Activated naive CD4-positive, alpha-beta T cell treated with anti-CD3 and anti-CD28 coated beads, Interleukin-2, amount 50 U/mL, for 72 hours (primary cell): Measurements from ENCODE around the gene KCTD12. TPM values are rescaled to one million over a fixed set of nuclear protein-coding genes. Genes with fewer than 3 reads are reported as not detected.
A peak's percentile ranks its signal among the peaks of the same experiment; 100 is the strongest.

Source experiments
- ATAC-seq, 2 donors: fragments of 150-1000 bp; cut with Tn5 transposase; 2 replicates each; pipeline ENCODE4 v1.10.0; 2021; ENCODE audit warnings: mild to moderate bottlenecking in 2 of 2, moderate library complexity in 2 of 2
- DNase-seq, 2 donors: peaks; one replicate each; pipeline ENCODE4 v3.0.0; 2021 to 2022; ENCODE audit warnings: low spot score in 2 of 2
- H3K27ac Mint-ChIP-seq, 2 donors: one replicate each; pipeline ENCODE4 v1.8.0; 2022; ENCODE audit warnings: mild to moderate bottlenecking in 2 of 2, mixed read lengths in 2 of 2
- H3K36me3 Mint-ChIP-seq, 2 donors: one replicate each; pipeline ENCODE4 v1.8.0; 2022; ENCODE audit warnings: mixed read lengths in 2 of 2
- H3K9me3 Mint-ChIP-seq, 2 donors: one replicate each; pipeline ENCODE4 v1.8.0; 2022; ENCODE audit warnings: mixed read lengths in 2 of 2
- total RNA-seq, 2 donors: library from RNA; stranded (reverse); gene quantifications; one replicate each; pipeline ENCODE4 v1.2.3, GENCODE V29; 2022

The KCTD12 gene
- total RNA-seq, 2 donors from 2014 or later = 5.2 to 12.2 TPM

- peaks cover 0 to 7% of the 10 kb centered on the region in 2 donors for H3K9me3 Mint-ChIP-seq
- no peak overlapping the region for H3K27ac Mint-ChIP-seq
- no peaks in the 10 kb centered on the region for H3K36me3 Mint-ChIP-seq
- ATAC-seq = no peak
- DNase-seq = no peak
Measured at GRCh38 chr13:76874479-76874878, 11.7 kb downstream of the KCTD12 start.

GRCh38 chr13:76873445-76873844, 12.8 kb downstream of the KCTD12 start:
- H3K9me3 Mint-ChIP-seq = peaks cover 0 to 7% of the 10 kb centered on the region in 2 donors
- no peaks in the 10 kb centered on the region for H3K36me3 Mint-ChIP-seq
- DNase-seq (no peak), ATAC-seq (no peak)
- no peak overlapping the region for H3K27ac Mint-ChIP-seq

- no peaks in the 10 kb centered on the region for H3K36me3 Mint-ChIP-seq
- H3K9me3 Mint-ChIP-seq = no peaks in the 10 kb centered on the region
- no peak for DNase-seq
- no peak for ATAC-seq
- H3K27ac Mint-ChIP-seq = no peak overlapping the region
Measured at GRCh38 chr13:76872675-76873074, 13.5 kb downstream of the KCTD12 start.

GRCh38 chr13:76871432-76871831, 14.8 kb downstream of the KCTD12 start:
- Mint-ChIP-seq H3K27ac (no peak overlapping the region), H3K36me3 (no peaks in the 10 kb centered on the region), H3K9me3 (no peaks in the 10 kb centered on the region)
- ATAC-seq = no peak
- no peak for DNase-seq

GRCh38 chr13:76868371-76868770, 17.8 kb downstream of the KCTD12 start:
- Mint-ChIP-seq H3K9me3 (no peaks in the 10 kb centered on the region), H3K36me3 (no peaks in the 10 kb centered on the region), H3K27ac (no peak overlapping the region)
- ATAC-seq (no peak), DNase-seq (no peak)

GRCh38 chr13:76865996-76866503, 20.2 kb downstream of the KCTD12 start:
- no peak for DNase-seq
- no peaks in the 10 kb centered on the region for H3K36me3 Mint-ChIP-seq
- no peak for ATAC-seq
- no peak overlapping the region for H3K27ac Mint-ChIP-seq
- H3K9me3 Mint-ChIP-seq = no peaks in the 10 kb centered on the region

- H3K36me3 Mint-ChIP-seq = peaks cover 0 to 3% of the 10 kb centered on the region in 2 donors
- no peak for ATAC-seq
- no peak for DNase-seq
- H3K27ac Mint-ChIP-seq = no peak overlapping the region
- no peaks in the 10 kb centered on the region for H3K9me3 Mint-ChIP-seq
Measured at GRCh38 chr13:76865109-76865508, 21.1 kb downstream of the KCTD12 start.

GRCh38 chr13:76864259-76864658, 21.9 kb downstream of the KCTD12 start:
- H3K9me3 Mint-ChIP-seq = no peaks in the 10 kb centered on the region
- peaks cover 0 to 4% of the 10 kb centered on the region in 2 donors for H3K36me3 Mint-ChIP-seq
- H3K27ac Mint-ChIP-seq = no peak overlapping the region
- ATAC-seq = peak; percentile 30 to 50
- DNase-seq = no peak

- H3K27ac Mint-ChIP-seq = no peak overlapping the region
Measured at GRCh38 chr13:76863022-76863421, 23.2 kb downstream of the KCTD12 start.

GRCh38 chr13:76861859-76862258, 24.3 kb downstream of the KCTD12 start:
- H3K9me3 Mint-ChIP-seq = peaks cover 0 to 5% of the 10 kb centered on the region in 2 donors
- no peak for ATAC-seq
- peak overlapping the region in 1 of 2 donors; percentile 10 for H3K27ac Mint-ChIP-seq
- peaks cover 0 to 4% of the 10 kb centered on the region in 2 donors for H3K36me3 Mint-ChIP-seq
- DNase-seq = no peak

More at GRCh38 chr13:76863022-76863421, 23.2 kb downstream of the KCTD12 start:
- Mint-ChIP-seq H3K9me3 (peaks cover 0 to under 1% of the 10 kb centered on the region in 2 donors), H3K36me3 (peaks cover 0 to 4% of the 10 kb centered on the region in 2 donors)
- no peak for ATAC-seq
- no peak for DNase-seq

GRCh38 chr13:76860706-76861105, 25.5 kb downstream of the KCTD12 start:
- DNase-seq = no peak
- peaks cover 0 to 5% of the 10 kb centered on the region in 2 donors for H3K9me3 Mint-ChIP-seq
- H3K36me3 Mint-ChIP-seq = peaks cover 0 to 4% of the 10 kb centered on the region in 2 donors
- no peak for ATAC-seq
- no peak overlapping the region for H3K27ac Mint-ChIP-seq

- Mint-ChIP-seq H3K36me3 (no peaks in the 10 kb centered on the region), H3K27ac (no peak overlapping the region), H3K9me3 (peaks cover 0 to 5% of the 10 kb centered on the region in 2 donors)
- no peak for ATAC-seq
- DNase-seq = no peak
Measured at GRCh38 chr13:76854894-76855293, 31.3 kb downstream of the KCTD12 start.

GRCh38 chr13:76853921-76854608, 32.1 kb downstream of the KCTD12 start:
- ATAC-seq (no peak), DNase-seq (no peak)
- Mint-ChIP-seq H3K27ac (no peak overlapping the region), H3K36me3 (no peaks in the 10 kb centered on the region), H3K9me3 (peaks cover 0 to 5% of the 10 kb centered on the region in 2 donors)

- Mint-ChIP-seq H3K9me3 (peaks cover 0 to 5% of the 10 kb centered on the region in 2 donors), H3K27ac (no peak overlapping the region), H3K36me3 (no peaks in the 10 kb centered on the region)
- ATAC-seq = no peak
- no peak for DNase-seq
Measured at GRCh38 chr13:76853481-76853880, 32.7 kb downstream of the KCTD12 start.

GRCh38 chr13:76852986-76853385, 33.2 kb downstream of the KCTD12 start:
- Mint-ChIP-seq H3K27ac (no peak overlapping the region), H3K9me3 (peaks cover 0 to 4% of the 10 kb centered on the region in 2 donors), H3K36me3 (no peaks in the 10 kb centered on the region)
- DNase-seq = no peak
- no peak for ATAC-seq

GRCh38 chr13:76851961-76852360, 34.2 kb downstream of the KCTD12 start:
- Mint-ChIP-seq H3K9me3 (no peaks in the 10 kb centered on the region), H3K27ac (no peak overlapping the region), H3K36me3 (no peaks in the 10 kb centered on the region)
- no peak for DNase-seq
- ATAC-seq = no peak

- Mint-ChIP-seq H3K36me3 (no peaks in the 10 kb centered on the region), H3K9me3 (no peaks in the 10 kb centered on the region), H3K27ac (no peak overlapping the region)
- DNase-seq (no peak), ATAC-seq (no peak)
Measured at GRCh38 chr13:76849493-76849892, 36.7 kb downstream of the KCTD12 start.

GRCh38 chr13:76848596-76848995, 37.6 kb downstream of the KCTD12 start:
- no peak for ATAC-seq
- Mint-ChIP-seq H3K9me3 (no peaks in the 10 kb centered on the region), H3K27ac (no peak overlapping the region), H3K36me3 (no peaks in the 10 kb centered on the region)
- DNase-seq = no peak
